ENCODE measurements around the gene ANKMY2.
"Not testable (repeated sequence)": the region's sequence is repeated elsewhere in the genome, so short reads cannot be mapped to it uniquely, and the experiment has no call there.

ANKMY2 gene

GRCh38 chr7:16645593-16646471, at the start of gene ANKMY2, which contains the start of gene BZW2:
TSS of gene ANKMY2 (minus strand) at chr7:16645754. CDS start at chr7:16645573, 181 bp downstream.
TSS of gene BZW2 (plus strand) at chr7:16646181. CDS start at chr7:16665444, 19,263 bp downstream.
- DNase-seq (ENCODE audit: low spot score) = peak; percentile 96

GRCh38 chr7:16694806-16695205, 49.3 kb upstream of the ANKMY2 start:
- no peak for DNase-seq (ENCODE audit: low spot score)

- DNase-seq (ENCODE audit: low spot score) = no peak
Observed at GRCh38 chr7:16693601-16694318, 48.2 kb upstream of the ANKMY2 start.

- no peak for DNase-seq (ENCODE audit: low spot score)
Observed at GRCh38 chr7:16691241-16691640, 45.7 kb upstream of the ANKMY2 start.

GRCh38 chr7:16688249-16688648, 42.7 kb upstream of the ANKMY2 start:
- no peak for DNase-seq (ENCODE audit: low spot score)

- no peak for DNase-seq (ENCODE audit: low spot score)
Observed at GRCh38 chr7:16685535-16685934, 40.0 kb upstream of the ANKMY2 start.

- no peak for DNase-seq (ENCODE audit: low spot score)
Observed at GRCh38 chr7:16684935-16685334, 39.4 kb upstream of the ANKMY2 start.

- not testable (repeated sequence) for DNase-seq (ENCODE audit: low spot score)
Observed at GRCh38 chr7:16678645-16679566, 33.4 kb upstream of the ANKMY2 start.

GRCh38 chr7:16677978-16678494, 32.5 kb upstream of the ANKMY2 start:
- DNase-seq (ENCODE audit: low spot score) = no peak

- DNase-seq (ENCODE audit: low spot score) = no peak
Observed at GRCh38 chr7:16675277-16675676, 29.7 kb upstream of the ANKMY2 start.

- no peak for DNase-seq (ENCODE audit: low spot score)
Observed at GRCh38 chr7:16671811-16672210, 26.3 kb upstream of the ANKMY2 start.

- no peak for DNase-seq (ENCODE audit: low spot score)
Observed at GRCh38 chr7:16670731-16671344, 25.3 kb upstream of the ANKMY2 start.

GRCh38 chr7:16670021-16670420, 24.5 kb upstream of the ANKMY2 start:
- no peak for DNase-seq (ENCODE audit: low spot score)

- no peak for DNase-seq (ENCODE audit: low spot score)
Observed at GRCh38 chr7:16669581-16669980, 24.0 kb upstream of the ANKMY2 start.

GRCh38 chr7:16668978-16669377, 23.4 kb upstream of the ANKMY2 start:
- DNase-seq (ENCODE audit: low spot score) = no peak

- peak; percentile 59 for DNase-seq (ENCODE audit: low spot score)
Observed at GRCh38 chr7:16668049-16668858, 22.7 kb upstream of the ANKMY2 start.

- DNase-seq (ENCODE audit: low spot score) = no peak
Observed at GRCh38 chr7:16667355-16667754, 21.8 kb upstream of the ANKMY2 start.

- DNase-seq (ENCODE audit: low spot score) = no peak
Observed at GRCh38 chr7:16661924-16662323, 16.4 kb upstream of the ANKMY2 start.

- DNase-seq (ENCODE audit: low spot score) = no peak
Observed at GRCh38 chr7:16660702-16661464, 15.3 kb upstream of the ANKMY2 start.
